Lower leg skin (tissue), 3 donors: ENCODE results near the gene UCN.

ENCODE experiments used
- CTCF ChIP-seq, 3 donors: fragments of 450-650 bp; IDR thresholded peaks; one replicate each; pipeline ENCODE4 v1.5.1; 2016; ENCODE audit warnings: antibody characterized with exemption in 3 of 3, mild to moderate bottlenecking in 3 of 3, moderate library complexity in 2 of 3
- POLR2A ChIP-seq, 2 donors: fragments of 450-650 bp; IDR thresholded peaks; one replicate each; pipeline ENCODE4 v1.6.1; 2016 to 2017; ENCODE audit warnings: antibody characterized with exemption in 2 of 2, mild to moderate bottlenecking in 1 of 2, moderate library complexity in 1 of 2

- TF ChIP-seq CTCF (IDR thresholded peaks at IDR 0.05) (no peak), POLR2A (IDR thresholded peaks at IDR 0.05) (no peak)
These were observed 23.2 kb downstream of the UCN start for GRCh38 chr2:27284996-27285395.
